AG04449 (cell line): Measurements from ENCODE around the gene STC2.
"Not testable (repeated sequence)": the region's sequence is repeated elsewhere in the genome, so short reads cannot be mapped to it uniquely, and the experiment has no call there.

Experiments used
- CTCF ChIA-PET: fragments of 350-600 bp; formaldehyde crosslinking; extraction: SDS; loops from one replicate; lab custom pipeline; 2021; ENCODE audit warnings: antibody characterized with exemption; lab: Yijun Ruan, JAX
- POLR2A ChIA-PET: fragments of 400-600, 350-600 bp; formaldehyde crosslinking; extraction: SDS; loops from one replicate; lab custom pipeline; 2020; ENCODE audit warnings: antibody characterized with exemption, inconsistent platforms; lab: Yijun Ruan, JAX
- DNase-seq: peaks from one replicate; pipeline ENCODE4 v3.0.0-alpha.2; 2010; ENCODE audit warnings: low read depth, low spot score
- H3K4me3 ChIP-seq: 2 replicates; pipeline ENCODE4 v1.5.1; 2011; ENCODE audit warnings: low read depth, mild to moderate bottlenecking, control low read depth, low read length
- CTCF ChIP-seq: IDR thresholded peaks from one replicate; pipeline ENCODE4 v1.5.1; 2011; ENCODE audit warnings: mild to moderate bottlenecking, moderate library complexity, low read length, control low read depth, inconsistent platforms; ENCODE audit not compliant: insufficient read depth; ENCODE audit errors: missing control alignments

The STC2 gene, protein sequence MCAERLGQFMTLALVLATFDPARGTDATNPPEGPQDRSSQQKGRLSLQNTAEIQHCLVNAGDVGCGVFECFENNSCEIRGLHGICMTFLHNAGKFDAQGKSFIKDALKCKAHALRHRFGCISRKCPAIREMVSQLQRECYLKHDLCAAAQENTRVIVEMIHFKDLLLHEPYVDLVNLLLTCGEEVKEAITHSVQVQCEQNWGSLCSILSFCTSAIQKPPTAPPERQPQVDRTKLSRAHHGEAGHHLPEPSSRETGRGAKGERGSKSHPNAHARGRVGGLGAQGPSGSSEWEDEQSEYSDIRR

DNA sequence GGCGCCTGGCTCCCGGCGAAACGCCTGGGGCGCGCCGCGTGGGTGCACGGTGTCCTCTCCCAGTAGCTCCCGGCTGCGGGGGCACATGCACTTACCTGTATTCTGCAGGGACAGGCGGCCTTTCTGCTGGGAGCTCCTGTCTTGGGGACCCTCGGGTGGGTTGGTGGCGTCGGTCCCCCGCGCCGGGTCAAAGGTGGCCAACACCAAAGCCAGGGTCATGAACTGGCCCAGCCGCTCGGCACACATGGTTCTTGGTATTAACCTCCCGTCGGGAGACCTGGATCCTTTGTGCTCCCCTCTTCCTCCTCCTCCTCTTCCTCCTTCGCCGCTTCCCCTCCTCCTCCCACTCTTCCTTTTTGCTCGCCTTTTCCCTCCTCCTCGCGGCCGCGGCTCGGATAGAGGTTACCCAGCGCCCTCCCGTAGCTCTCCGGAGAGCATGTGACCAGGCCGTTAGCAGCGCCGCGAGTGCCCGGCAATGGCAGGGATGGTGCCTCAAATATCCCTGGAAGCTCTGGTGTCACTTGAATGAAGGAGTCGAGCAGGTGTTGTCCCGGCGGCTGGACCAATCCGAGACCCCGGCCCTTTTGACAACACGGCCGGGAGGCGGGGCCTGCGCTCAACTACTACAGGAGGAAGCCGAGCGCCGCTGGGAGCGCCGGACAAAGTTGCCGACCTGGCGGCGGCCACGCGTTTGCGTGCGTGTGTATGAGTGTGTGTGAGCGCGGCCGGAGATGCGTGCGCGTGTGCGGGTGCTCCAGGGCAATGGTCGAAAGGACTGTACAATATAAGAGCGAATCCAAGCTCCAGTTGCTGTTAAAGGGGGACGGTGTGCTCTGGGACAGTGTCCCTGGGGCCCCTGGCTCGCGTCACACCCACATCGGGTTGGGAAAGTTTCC lies at the start of gene STC2:
STC2 (minus strand) TSS at position 467 of the 896 bp plus-strand sequence; CDS start at position 246, 221 bp downstream.
- TF ChIP-seq CTCF = no peak
- peak within 1 kb of the TSS; percentile 96 for H3K4me3 ChIP-seq
- ChIA-PET POLR2A (interaction anchor here (0.7 to 4.6 kb wide), 19 partner anchors 9 to 1269 kb away, joined by 3 to 19 read pairs (median 4); partner anchors contain the start of gene BOD1), CTCF (interaction anchor here (0.8 to 9.9 kb wide), 6 partner anchors 29 to 288 kb away, joined by 3 to 210 read pairs (median 4); partner anchors contain the start of gene BOD1)
- DNase-seq = peak; percentile 82

DNA sequence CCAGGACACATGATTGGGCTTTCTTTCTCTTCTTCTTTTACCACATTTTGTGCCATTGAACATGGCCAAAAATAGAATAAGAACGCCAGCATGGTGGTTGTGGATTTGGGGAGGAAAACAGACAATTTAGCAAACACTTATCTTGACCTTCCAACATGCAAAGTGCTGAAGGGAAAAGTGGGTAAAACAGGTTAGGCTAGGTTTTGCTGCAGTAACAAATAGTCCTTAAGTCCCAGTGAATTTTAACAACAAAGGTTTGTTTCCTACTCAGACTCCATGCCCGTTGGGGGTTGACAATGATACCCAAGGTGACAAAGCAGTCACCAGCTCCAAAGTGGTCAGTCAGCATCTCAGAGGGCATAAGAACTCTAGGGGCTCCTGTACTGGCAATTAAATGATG lies 43.2 kb upstream of the STC2 start:
- POLR2A ChIA-PET = no interaction called here
- no peak for TF ChIP-seq CTCF
- CTCF ChIA-PET = interaction anchor here (0.9 kb wide), 1 partner anchor 24 kb away, joined by 3 read pairs; no protein-coding TSS in a partner anchor
- H3K4me3 ChIP-seq = no peak overlapping the region
- no peak for DNase-seq

- POLR2A ChIA-PET, CTCF ChIA-PET, H3K4me3 ChIP-seq, DNase-seq: not testable (repeated sequence)
Observed at GRCh38 chr5:173363406-173363805, 35.2 kb upstream of the STC2 start.

GRCh38 chr5:173355561-173355960 lies 27.3 kb upstream of the STC2 start:
- ChIA-PET CTCF (interaction anchor here (2.6 kb wide), 1 partner anchor 226 kb away, joined by 6 read pairs; no protein-coding TSS in a partner anchor), POLR2A (no interaction called here)
- TF ChIP-seq CTCF = no peak
- no peak overlapping the region for H3K4me3 ChIP-seq
- no peak for DNase-seq

DNA sequence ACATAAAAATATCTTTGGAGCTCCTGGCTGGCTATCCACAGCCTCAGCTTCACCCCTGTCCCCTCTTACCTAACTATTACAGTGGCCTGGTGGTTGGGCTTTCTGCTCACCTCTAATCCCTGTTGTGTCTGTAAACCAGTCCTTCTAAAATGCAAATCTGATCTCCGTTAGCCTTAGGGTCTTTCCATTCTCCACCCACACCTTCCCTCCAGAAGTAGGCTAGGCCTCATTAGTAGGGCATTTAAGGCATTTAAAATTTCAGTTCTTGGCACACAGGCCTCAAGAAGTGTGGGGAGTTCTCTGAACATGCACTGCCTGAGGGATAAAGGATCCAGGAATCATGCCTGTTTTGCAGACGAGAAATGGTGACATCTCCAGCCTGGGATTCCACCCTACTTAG lies 26.4 kb upstream of the STC2 start:
- no peak overlapping the region for H3K4me3 ChIP-seq
- CTCF ChIA-PET = no interaction called here

More for the DNA sequence above, 26.4 kb upstream of the STC2 start:
- POLR2A ChIA-PET = no interaction called here
- TF ChIP-seq CTCF = no peak
- no peak for DNase-seq
